SU-DHL-6 (cell line): ENCODE measurements around the gene PBX1.

Source experiments
- CTCF ChIP-seq: fragments of 200-600 bp; sonication (generic); IDR thresholded peaks from one replicate; pipeline ENCODE4 v1.5.1; 2017; ENCODE audit warnings: antibody characterized with exemption, mild to moderate bottlenecking, low read length, moderate library complexity; ENCODE audit not compliant: insufficient read depth, poor library complexity, severe bottlenecking
- EZH2phosphoT487 ChIP-seq: fragments of 200-600 bp; sonication (generic), shearing (Covaris generic); conservative IDR thresholded peaks from 2 replicates; pipeline ENCODE4 v1.6.1; 2018; ENCODE audit warnings: mild to moderate bottlenecking, antibody characterized with exemption, low read length, moderate library complexity, mixed read lengths

GRCh38 chr1:164863056-164863455 is 304.1 kb downstream of the PBX1 start:
- TF ChIP-seq CTCF (no peak), EZH2phosphoT487 (no peak)
